Breast epithelium (tissue), 3 donors: Measurements from ENCODE around the gene TMEM82.

Experiments
- CTCF ChIP-seq, 3 donors: fragments of 450-650 bp; IDR thresholded peaks; one replicate each; pipeline ENCODE4 v1.5.1; 2016 to 2017; ENCODE audit warnings: antibody characterized with exemption in 3 of 3, mild to moderate bottlenecking in 3 of 3, moderate library complexity in 3 of 3
- POLR2A ChIP-seq: fragments of 450-650 bp; IDR thresholded peaks from one replicate; pipeline ENCODE4 v1.6.1; 2016; ENCODE audit warnings: antibody characterized with exemption, mild to moderate bottlenecking, moderate library complexity

DNA sequence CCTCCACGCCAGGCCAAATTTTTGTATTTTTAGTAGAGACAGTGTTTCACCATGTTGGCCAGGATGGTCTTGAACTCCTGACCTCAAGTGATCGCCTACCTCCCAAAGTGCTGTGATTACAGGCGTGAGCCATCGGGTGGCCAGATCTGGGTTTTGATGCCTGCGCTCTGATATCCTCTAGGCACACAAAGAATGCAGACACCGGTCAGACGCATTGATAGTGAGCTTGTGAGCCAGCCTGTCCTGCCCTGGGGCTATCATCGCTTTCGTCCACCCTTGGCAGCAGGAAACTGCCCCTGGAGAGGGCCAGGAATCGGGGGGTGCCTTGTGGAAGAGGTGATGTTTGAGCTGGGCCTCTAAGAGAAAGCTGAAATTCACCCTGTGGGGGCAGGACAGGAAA is 20.2 kb downstream of the TMEM82 start:
- TF ChIP-seq CTCF (IDR thresholded peaks at IDR 0.05), result no peak
- TF ChIP-seq POLR2A, result no peak
